Uterus (tissue), 2 donors: ENCODE data around the gene ZNF536.

Source experiments
- CTCF ChIP-seq, 4 experiments: fragments of 200-600 bp in 2 of 4; fragments of 450-650 bp in 2 of 4; sonication (generic) in 2 of 4; IDR thresholded peaks; one replicate each; pipeline ENCODE4 v1.5.1; 2016 to 2019; ENCODE audit warnings: antibody characterized with exemption in 4 of 4, mild to moderate bottlenecking in 2 of 4, moderate library complexity in 1 of 4
- POLR2A ChIP-seq, 2 donors: fragments of 450-650 bp; IDR thresholded peaks; one replicate each; pipeline ENCODE4 v1.6.1; 2016; ENCODE audit warnings: antibody characterized with exemption in 2 of 2, mild to moderate bottlenecking in 1 of 2, moderate library complexity in 1 of 2

GRCh38 chr19:30587869-30588268 is 215.7 kb downstream of the ZNF536 start:
- TF ChIP-seq CTCF (IDR thresholded peaks at IDR 0.05): no peak
- TF ChIP-seq POLR2A (IDR thresholded peaks at IDR 0.05): no peak
